Prostate gland (tissue), 2 donors: ENCODE data around the gene SIGLEC9.

ENCODE experiments used
- POLR2A ChIP-seq: fragments of 450-650 bp; IDR thresholded peaks from one replicate; pipeline ENCODE4 v1.6.1; 2016; ENCODE audit warnings: antibody characterized with exemption, mild to moderate bottlenecking
- TF ChIP-seq, protein P1 (sequence below), 4 experiments: fragments of 200-600 bp in 2 of 4; fragments of 450-650 bp in 2 of 4; sonication (generic) in 2 of 4; IDR thresholded peaks; 1 replicate in 3 of 4; 2 replicates in 1 of 4; pipeline ENCODE4 v1.5.1; 2016 to 2019; ENCODE audit warnings: antibody characterized with exemption in 4 of 4, mild to moderate bottlenecking in 2 of 4, moderate library complexity in 2 of 4

DNA sequence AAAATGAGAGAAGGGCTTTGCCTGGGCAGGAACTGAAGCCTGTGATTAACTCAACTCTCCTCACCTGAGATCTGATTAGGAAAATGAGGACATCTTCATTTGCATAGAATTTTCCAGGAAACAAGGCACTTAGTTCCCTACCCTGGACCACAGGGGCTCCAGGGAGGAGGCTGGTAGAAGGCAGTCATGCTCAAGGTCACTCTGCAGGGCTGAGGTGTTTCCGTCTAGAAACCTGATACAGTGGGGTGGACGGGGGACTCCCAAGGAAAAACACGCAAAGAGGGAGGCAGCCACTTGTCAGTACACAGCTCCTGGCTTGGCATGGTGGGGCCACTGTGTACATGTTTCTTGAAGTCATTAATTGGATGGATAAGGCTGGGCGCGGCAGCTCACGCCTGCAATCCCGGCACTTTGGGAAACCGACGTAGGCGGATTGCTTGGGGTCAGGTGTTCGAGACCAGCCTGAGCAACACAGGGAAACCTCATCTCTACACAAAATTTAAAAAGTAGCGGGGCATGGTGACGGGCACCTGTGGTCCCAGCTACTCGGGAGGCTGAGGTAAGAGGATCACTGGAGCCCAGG is 48.0 kb upstream of the SIGLEC9 start:
- TF ChIP-seq, protein P1, sequence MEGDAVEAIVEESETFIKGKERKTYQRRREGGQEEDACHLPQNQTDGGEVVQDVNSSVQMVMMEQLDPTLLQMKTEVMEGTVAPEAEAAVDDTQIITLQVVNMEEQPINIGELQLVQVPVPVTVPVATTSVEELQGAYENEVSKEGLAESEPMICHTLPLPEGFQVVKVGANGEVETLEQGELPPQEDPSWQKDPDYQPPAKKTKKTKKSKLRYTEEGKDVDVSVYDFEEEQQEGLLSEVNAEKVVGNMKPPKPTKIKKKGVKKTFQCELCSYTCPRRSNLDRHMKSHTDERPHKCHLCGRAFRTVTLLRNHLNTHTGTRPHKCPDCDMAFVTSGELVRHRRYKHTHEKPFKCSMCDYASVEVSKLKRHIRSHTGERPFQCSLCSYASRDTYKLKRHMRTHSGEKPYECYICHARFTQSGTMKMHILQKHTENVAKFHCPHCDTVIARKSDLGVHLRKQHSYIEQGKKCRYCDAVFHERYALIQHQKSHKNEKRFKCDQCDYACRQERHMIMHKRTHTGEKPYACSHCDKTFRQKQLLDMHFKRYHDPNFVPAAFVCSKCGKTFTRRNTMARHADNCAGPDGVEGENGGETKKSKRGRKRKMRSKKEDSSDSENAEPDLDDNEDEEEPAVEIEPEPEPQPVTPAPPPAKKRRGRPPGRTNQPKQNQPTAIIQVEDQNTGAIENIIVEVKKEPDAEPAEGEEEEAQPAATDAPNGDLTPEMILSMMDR (IDR thresholded peaks at IDR 0.05): no peak
- no peak for TF ChIP-seq POLR2A
